Ishikawa (cell line): ENCODE data around the gene NECAP2.

Source experiments
- CEBPB ChIP-seq: IDR thresholded peaks from 2 replicates; pipeline ENCODE4 v1.6.1; 2012
- CREB1 ChIP-seq: IDR thresholded peaks from 2 replicates; pipeline ENCODE4 v1.6.1; 2012; ENCODE audit warnings: low read depth
- EGR1 ChIP-seq: IDR thresholded peaks from 2 replicates; pipeline ENCODE4 v1.6.1; 2012
- EP300 ChIP-seq: IDR thresholded peaks from 2 replicates; pipeline ENCODE4 v1.6.1; 2012; ENCODE audit warnings: borderline replicate concordance
- FOXM1 ChIP-seq: IDR thresholded peaks from 2 replicates; pipeline ENCODE4 v1.6.1; 2012; ENCODE audit warnings: low read depth, borderline replicate concordance
- MAX ChIP-seq: IDR thresholded peaks from 2 replicates; pipeline ENCODE4 v1.6.1; 2012
- NFIC ChIP-seq: IDR thresholded peaks from 2 replicates; pipeline ENCODE4 v1.6.1; 2012
- RAD21 ChIP-seq: IDR thresholded peaks from 2 replicates; pipeline ENCODE4 v1.6.1; 2012; ENCODE audit warnings: low read depth
- REST ChIP-seq: IDR thresholded peaks from 2 replicates; pipeline ENCODE4 v1.6.1; 2012; ENCODE audit warnings: low read depth, mild to moderate bottlenecking
- TAF1 ChIP-seq: IDR thresholded peaks from 2 replicates; pipeline ENCODE4 v1.6.1; 2012; ENCODE audit warnings: low read depth, mild to moderate bottlenecking
- TCF12 ChIP-seq: IDR thresholded peaks from 2 replicates; pipeline ENCODE4 v1.6.1; 2012; ENCODE audit warnings: low read depth
- TEAD4 ChIP-seq: IDR thresholded peaks from 2 replicates; pipeline ENCODE4 v1.6.1; 2012
- USF1 ChIP-seq: IDR thresholded peaks from 2 replicates; pipeline ENCODE4 v1.6.1; 2012
- YY1 ChIP-seq: IDR thresholded peaks from 2 replicates; pipeline ENCODE4 v1.6.1; 2012; ENCODE audit warnings: low read depth
- ZBTB7A ChIP-seq: IDR thresholded peaks from 2 replicates; pipeline ENCODE4 v1.6.1; 2012; ENCODE audit warnings: low read depth

NECAP2 gene

GRCh38 chr1:16449666-16450065, 9.1 kb downstream of the NECAP2 start:
- TF ChIP-seq USF1 (no peak), RAD21 (no peak), TAF1 (no peak), TCF12 (no peak), EP300 (no peak), FOXM1 (no peak), REST (no peak), CREB1 (no peak), EGR1 (no peak), ZBTB7A (no peak), NFIC (no peak), MAX (no peak), YY1 (no peak), TEAD4 (no peak), CEBPB (no peak)

GRCh38 chr1:16450863-16451481, 10.4 kb downstream of the NECAP2 start:
- TF ChIP-seq TAF1 = no peak
- TF ChIP-seq RAD21 = no peak
- no peak for TF ChIP-seq ZBTB7A
- no peak for TF ChIP-seq NFIC
- no peak for TF ChIP-seq EGR1
- no peak for TF ChIP-seq TEAD4
- TF ChIP-seq REST = no peak
- TF ChIP-seq EP300 = no peak
- no peak for TF ChIP-seq MAX
- TF ChIP-seq FOXM1 = no peak
- no peak for TF ChIP-seq YY1
- TF ChIP-seq TCF12 = no peak
- TF ChIP-seq USF1 = no peak
- TF ChIP-seq CREB1 = no peak
- no peak for TF ChIP-seq CEBPB

GRCh38 chr1:16451841-16452528, 11.5 kb downstream of the NECAP2 start:
- TF ChIP-seq TAF1 (no peak), CEBPB (no peak), EP300 (no peak), ZBTB7A (no peak), REST (no peak), FOXM1 (no peak)

DNA sequence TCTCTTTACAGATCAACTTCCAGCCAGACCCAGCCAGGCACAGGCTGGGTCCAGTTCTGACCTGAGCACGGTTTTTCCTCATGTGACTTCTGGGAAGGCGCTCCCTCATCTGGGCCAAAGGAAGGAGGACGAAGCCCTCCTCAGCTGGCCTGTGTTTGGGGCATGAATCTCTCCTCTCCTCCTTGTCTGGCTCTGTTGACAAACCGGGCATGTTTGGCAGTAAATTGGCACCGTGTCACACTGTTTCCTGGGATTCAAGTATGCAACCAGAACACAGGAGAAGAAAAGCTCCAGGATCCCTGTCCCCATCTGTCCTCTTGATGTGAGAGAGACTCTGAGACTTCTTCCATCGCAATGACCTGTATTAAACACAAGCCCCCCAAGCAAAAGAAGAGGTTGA, 18.3 kb downstream of the NECAP2 start:
- TF ChIP-seq CEBPB = no peak
- no peak for TF ChIP-seq CREB1
- TF ChIP-seq USF1 = no peak
- no peak for TF ChIP-seq NFIC
- no peak for TF ChIP-seq TEAD4
- TF ChIP-seq REST = no peak
- TF ChIP-seq TCF12 = no peak
- TF ChIP-seq RAD21 = no peak
- TF ChIP-seq EGR1 = no peak
- no peak for TF ChIP-seq EP300
